Natural killer cell (primary cell): ENCODE measurements around the gene SMAD5. TPM values are rescaled to one million over a fixed set of nuclear protein-coding genes. Genes with fewer than 3 reads are reported as not detected.

ENCODE experiments used
- ATAC-seq, 3 donors: fragments of 150-1000 bp in 2 of 3; fragments of 200-7000 bp in 1 of 3; cut with Tn5 transposase; 1 replicate in 1 of 3; 2 replicates in 2 of 3; pipeline ENCODE4 v1.10.0; 2021; ENCODE audit warnings: mild to moderate bottlenecking in 2 of 3, moderate library complexity in 2 of 3
- DNase-seq, 2 donors: peaks; one replicate each; pipeline versions ENCODE4 v3.0.0 to v3.0.0-alpha.2; 2013 to 2021; ENCODE audit warnings: mixed read lengths in 1 of 2
- H3K27ac ChIP-seq: one replicate; pipeline ENCODE4 v1.5.1; 2013; ENCODE audit warnings: mild to moderate bottlenecking, low read length
- H3K27me3 ChIP-seq: one replicate; pipeline ENCODE4 v1.6.1; 2013; ENCODE audit warnings: low read length; ENCODE audit not compliant: control insufficient read depth, insufficient read depth
- H3K36me3 ChIP-seq: one replicate; pipeline ENCODE4 v1.6.1; 2013; ENCODE audit warnings: low read length; ENCODE audit not compliant: control insufficient read depth, insufficient read depth
- H3K4me1 ChIP-seq: one replicate; pipeline ENCODE4 v1.6.1; 2013; ENCODE audit warnings: low read length; ENCODE audit not compliant: control insufficient read depth, insufficient read depth
- H3K4me3 ChIP-seq: one replicate; pipeline ENCODE4 v1.5.1; 2013; ENCODE audit warnings: low read length
- H3K9me3 ChIP-seq: one replicate; pipeline ENCODE4 v1.6.1; 2013; ENCODE audit warnings: low read length; ENCODE audit not compliant: control insufficient read depth, insufficient read depth
- H3K27ac Mint-ChIP-seq, 2 donors: one replicate each; pipeline ENCODE4 v1.8.0; 2022; ENCODE audit warnings: mild to moderate bottlenecking in 2 of 2, mixed read lengths in 2 of 2, moderate library complexity in 1 of 2
- H3K27me3 Mint-ChIP-seq, 2 donors: one replicate each; pipeline ENCODE4 v1.8.0; 2022; ENCODE audit warnings: low read depth in 2 of 2, mixed read lengths in 2 of 2
- H3K36me3 Mint-ChIP-seq: one replicate; pipeline ENCODE4 v1.8.0; 2022; ENCODE audit warnings: mixed read lengths
- H3K4me1 Mint-ChIP-seq, 2 donors: one replicate each; pipeline ENCODE4 v1.8.0; 2022; ENCODE audit warnings: mixed read lengths in 2 of 2
- H3K4me3 Mint-ChIP-seq: one replicate; pipeline ENCODE4 v1.8.0; 2022; ENCODE audit warnings: mild to moderate bottlenecking, moderate library complexity, mixed read lengths
- H3K9me3 Mint-ChIP-seq, 2 donors: one replicate each; pipeline ENCODE4 v1.8.0; 2022; ENCODE audit warnings: mixed read lengths in 2 of 2
- WGBS: methylation state at CpG from one replicate; pipeline ENCODE4 v1.1.7; 2013; ENCODE audit warnings: missing lambda C conversion rate; ENCODE audit not compliant: insufficient coverage; 5-methylcytosine and 5-hydroxymethylcytosine counted together
- intact Hi-C: fragments of 100-400 bp; cut with micrococcal nuclease; formaldehyde crosslinking; loops from one replicate; pipeline ENCODE4 v1.14.2; 2022
- total RNA-seq, 4 donors: library from RNA; stranded (reverse); fragments of 120-200 nt in 1 of 4; gene quantifications; one replicate each; pipeline versions ENCODE4 v1.2.3 to v1.2.4, GENCODE V29; 2013 to 2022
- TF ChIP-seq, protein P1 (sequence below): fragments of 200-600 bp; IDR thresholded peaks from one replicate; pipeline ENCODE4 v1.8.0; 2022; ENCODE audit warnings: antibody characterized with exemption

The SMAD5 gene
- total RNA-seq, 3 donors from 2014 or later (not counting 1 experiment from before 2014, with no cell fraction given) = 44.0 to 60.1 (median 54.1) TPM

DNA sequence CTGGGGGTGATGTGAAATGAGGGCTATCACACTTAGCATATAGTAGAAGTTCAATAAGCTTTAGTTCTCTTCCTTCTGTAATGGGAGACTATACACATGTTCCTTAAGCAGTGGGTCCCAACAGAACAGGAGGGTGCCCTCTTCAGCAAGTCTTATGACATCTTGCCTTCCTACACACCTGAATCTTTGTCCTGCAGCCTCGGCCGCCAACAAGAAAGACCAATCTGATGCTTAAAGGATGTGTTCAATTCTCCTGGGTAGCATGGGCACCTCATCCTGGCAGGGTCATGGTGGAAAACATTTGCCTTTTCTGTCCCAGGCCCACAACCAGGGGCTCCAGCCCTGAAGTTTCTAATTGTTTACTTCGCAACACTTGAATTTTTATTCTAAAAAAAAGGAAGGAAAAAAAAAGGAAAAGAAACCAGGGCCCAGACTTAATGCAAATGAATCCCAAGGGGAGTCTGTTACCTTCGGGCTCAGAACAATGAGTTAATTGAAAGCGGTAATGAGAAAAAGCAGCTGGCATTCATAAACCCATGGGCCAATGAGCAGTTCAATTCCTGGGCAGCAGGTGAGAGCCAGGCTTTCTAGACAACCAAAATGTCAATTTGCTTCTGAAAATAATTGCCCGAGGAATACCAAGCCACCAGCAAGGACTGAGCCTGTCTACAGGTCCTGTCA is 26.2 kb upstream of the SMAD5 start:
- H3K27ac ChIP-seq = no peak overlapping the region
- intact Hi-C loops = no loop called here
- TF ChIP-seq, protein P1, sequence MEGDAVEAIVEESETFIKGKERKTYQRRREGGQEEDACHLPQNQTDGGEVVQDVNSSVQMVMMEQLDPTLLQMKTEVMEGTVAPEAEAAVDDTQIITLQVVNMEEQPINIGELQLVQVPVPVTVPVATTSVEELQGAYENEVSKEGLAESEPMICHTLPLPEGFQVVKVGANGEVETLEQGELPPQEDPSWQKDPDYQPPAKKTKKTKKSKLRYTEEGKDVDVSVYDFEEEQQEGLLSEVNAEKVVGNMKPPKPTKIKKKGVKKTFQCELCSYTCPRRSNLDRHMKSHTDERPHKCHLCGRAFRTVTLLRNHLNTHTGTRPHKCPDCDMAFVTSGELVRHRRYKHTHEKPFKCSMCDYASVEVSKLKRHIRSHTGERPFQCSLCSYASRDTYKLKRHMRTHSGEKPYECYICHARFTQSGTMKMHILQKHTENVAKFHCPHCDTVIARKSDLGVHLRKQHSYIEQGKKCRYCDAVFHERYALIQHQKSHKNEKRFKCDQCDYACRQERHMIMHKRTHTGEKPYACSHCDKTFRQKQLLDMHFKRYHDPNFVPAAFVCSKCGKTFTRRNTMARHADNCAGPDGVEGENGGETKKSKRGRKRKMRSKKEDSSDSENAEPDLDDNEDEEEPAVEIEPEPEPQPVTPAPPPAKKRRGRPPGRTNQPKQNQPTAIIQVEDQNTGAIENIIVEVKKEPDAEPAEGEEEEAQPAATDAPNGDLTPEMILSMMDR = no peak
- H3K9me3 Mint-ChIP-seq = no peaks in the 10 kb centered on the region
- no peaks in the 10 kb centered on the region for H3K27me3 ChIP-seq
- no peaks in the 10 kb centered on the region for H3K36me3 Mint-ChIP-seq
- DNase-seq (no peak), ATAC-seq (no peak)
- no peaks in the 10 kb centered on the region for H3K9me3 ChIP-seq
- H3K4me3 Mint-ChIP-seq = no peak overlapping the region
- no peak overlapping the region for H3K27ac Mint-ChIP-seq
- H3K4me3 ChIP-seq = no peak overlapping the region
- peaks cover 4 to 7% of the 10 kb centered on the region in 2 donors for H3K27me3 Mint-ChIP-seq
- no peaks in the 10 kb centered on the region for H3K36me3 ChIP-seq
- WGBS = 92% methylated on average over 6 of the region's 6 CpGs
- no peaks in the 10 kb centered on the region for H3K4me1 Mint-ChIP-seq
- no peaks in the 10 kb centered on the region for H3K4me1 ChIP-seq

DNA sequence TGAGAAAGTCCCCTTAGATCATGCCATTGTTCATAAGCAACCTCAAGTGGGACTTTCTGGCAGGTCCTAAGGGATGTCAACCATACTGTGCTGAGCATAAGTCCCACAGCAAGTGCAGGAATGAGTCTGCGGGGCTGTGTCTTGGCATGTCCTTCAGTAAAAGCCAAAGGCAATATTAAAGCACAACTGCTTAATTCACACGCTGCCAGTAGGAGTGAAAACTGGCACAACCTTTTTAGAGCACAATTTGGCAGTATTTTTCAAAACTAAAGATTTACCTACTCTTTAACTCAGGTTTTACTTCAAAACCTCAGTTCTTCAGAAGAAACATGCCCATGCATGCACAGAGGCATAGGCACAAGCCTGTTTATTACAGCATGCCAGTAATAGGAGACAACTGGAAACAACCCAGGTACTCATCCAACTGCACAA is 24.4 kb upstream of the SMAD5 start:
- TF ChIP-seq, protein P1 = no peak
- no peaks in the 10 kb centered on the region for H3K36me3 Mint-ChIP-seq
- 87% methylated on average over 2 of the region's 2 CpGs for WGBS
- Histone ChIP-seq H3K4me3 (no peak overlapping the region), H3K4me1 (no peaks in the 10 kb centered on the region), H3K27ac (no peak overlapping the region), H3K9me3 (no peaks in the 10 kb centered on the region), H3K36me3 (no peaks in the 10 kb centered on the region), H3K27me3 (no peaks in the 10 kb centered on the region)
- H3K9me3 Mint-ChIP-seq = no peaks in the 10 kb centered on the region
- no peaks in the 10 kb centered on the region for H3K4me1 Mint-ChIP-seq
- peaks cover 6 to 7% of the 10 kb centered on the region in 2 donors for H3K27me3 Mint-ChIP-seq
- no peak overlapping the region for H3K27ac Mint-ChIP-seq
- ATAC-seq (no peak), DNase-seq (no peak)
- H3K4me3 Mint-ChIP-seq = no peak overlapping the region
- intact Hi-C loops = no loop called here

DNA sequence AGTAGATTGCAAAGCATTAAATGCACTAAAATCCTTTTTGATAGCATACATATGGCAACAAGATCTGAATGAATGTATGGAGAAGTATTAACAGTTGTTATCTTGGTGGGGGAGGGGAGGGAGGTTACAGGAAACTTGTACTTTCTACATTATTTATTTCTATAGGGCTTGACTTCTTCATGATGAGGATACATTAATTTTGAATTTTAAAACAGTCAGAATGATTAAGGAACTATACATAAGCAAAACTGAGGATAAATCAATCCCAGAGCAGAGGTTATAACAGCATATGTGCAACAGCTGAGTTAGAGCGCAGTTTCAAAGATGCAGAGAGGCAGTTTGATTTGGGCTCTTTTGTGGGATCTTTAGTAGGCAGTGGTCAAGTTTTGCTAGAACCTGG is 23.9 kb upstream of the SMAD5 start:
- Histone ChIP-seq H3K27me3 (no peaks in the 10 kb centered on the region), H3K4me3 (no peak overlapping the region), H3K27ac (no peak overlapping the region), H3K36me3 (no peaks in the 10 kb centered on the region), H3K9me3 (no peaks in the 10 kb centered on the region), H3K4me1 (no peaks in the 10 kb centered on the region)
- Mint-ChIP-seq H3K4me3 (no peak overlapping the region), H3K27me3 (peaks cover 7 to 10% of the 10 kb centered on the region in 2 donors), H3K27ac (no peak overlapping the region), H3K36me3 (no peaks in the 10 kb centered on the region), H3K4me1 (no peaks in the 10 kb centered on the region), H3K9me3 (no peaks in the 10 kb centered on the region)
- TF ChIP-seq, protein P1 = no peak
- DNase-seq (no peak), ATAC-seq (no peak)
- intact Hi-C loops = no loop called here
- WGBS = 100% methylated on average over 1 of the region's 1 CpG
